OCI-LY1 (cell line): ENCODE results near the gene RALGPS2.
A peak's percentile ranks its signal among the peaks of the same experiment; 100 is the strongest.

ENCODE experiments used
- H2AFZ ChIP-seq: fragments of 200-600 bp; sonication (generic), shearing (Covaris generic); 2 replicates; pipeline ENCODE4 v1.6.0; 2014; ENCODE audit warnings: antibody characterized with exemption, mild to moderate bottlenecking, low read length
- H3F3A ChIP-seq: fragments of 200-600 bp; sonication (generic), shearing (Covaris generic); 2 replicates; pipeline ENCODE4 v1.6.0; 2014; ENCODE audit warnings: mild to moderate bottlenecking, antibody characterized with exemption, low read length, moderate library complexity; ENCODE audit not compliant: insufficient read depth
- H3K27ac ChIP-seq: fragments of 200-600 bp; sonication (generic); 2 replicates; pipeline ENCODE4 v1.5.1; 2014; ENCODE audit warnings: low read length, mixed run types, mild to moderate bottlenecking, low read depth; ENCODE audit not compliant: poor library complexity, severe bottlenecking
- H3K27me3 ChIP-seq: fragments of 200-600 bp; sonication (generic); 2 replicates; pipeline ENCODE4 v1.6.0; 2014; ENCODE audit warnings: antibody characterized with exemption, mild to moderate bottlenecking, low read length, moderate library complexity; ENCODE audit not compliant: insufficient read depth
- H3K36me3 ChIP-seq: fragments of 200-600 bp; sonication (generic); 2 replicates; pipeline ENCODE4 v1.6.1; 2014; ENCODE audit warnings: mild to moderate bottlenecking, antibody characterized with exemption, low read length, moderate library complexity, mixed read lengths; ENCODE audit not compliant: insufficient read depth
- H3K4me1 ChIP-seq: fragments of 200-600 bp; sonication (generic); 2 replicates; pipeline ENCODE4 v1.5.1; 2014; ENCODE audit warnings: mild to moderate bottlenecking, low read length, moderate library complexity; ENCODE audit not compliant: insufficient read depth, severe bottlenecking
- H3K4me2 ChIP-seq: fragments of 200-600 bp; sonication (generic), shearing (Covaris generic); 2 replicates; pipeline ENCODE4 v1.6.1; 2014; ENCODE audit warnings: low read length
- H3K4me3 ChIP-seq: fragments of 200-600 bp; sonication (generic); 2 replicates; pipeline ENCODE4 v1.5.1; 2014; ENCODE audit warnings: low read length, low read depth, mild to moderate bottlenecking, mixed read lengths; ENCODE audit not compliant: poor library complexity, severe bottlenecking
- H3K79me2 ChIP-seq: fragments of 200-600 bp; shearing (Covaris generic); 2 replicates; pipeline ENCODE4 v1.6.1; 2016; ENCODE audit warnings: mixed run types, low read length, mixed read lengths; ENCODE audit not compliant: insufficient read depth
- H3K9ac ChIP-seq: fragments of 200-600 bp; sonication (generic), shearing (Covaris generic); 2 replicates; pipeline ENCODE4 v1.6.1; 2014; ENCODE audit warnings: mild to moderate bottlenecking, low read length, mixed read lengths
- H3K9me2 ChIP-seq: fragments of 200-600 bp; sonication (generic), shearing (Covaris generic); 2 replicates; pipeline ENCODE4 v1.6.1; 2014; ENCODE audit warnings: low read depth, mild to moderate bottlenecking, low read length, mixed read lengths
- H3K9me3 ChIP-seq: fragments of 200-600 bp; shearing (Covaris generic); 2 replicates; pipeline ENCODE4 v1.6.1; 2014; ENCODE audit warnings: low read length, mixed read lengths
- H4K20me1 ChIP-seq: fragments of 200-600 bp; sonication (generic), shearing (Covaris generic); 2 replicates; pipeline ENCODE4 v1.6.0; 2016; ENCODE audit warnings: mild to moderate bottlenecking, low read length; ENCODE audit not compliant: insufficient read depth
- EZH2 ChIP-seq: fragments of 200-600 bp; sonication (generic), shearing (Covaris generic); IDR thresholded peaks from 2 replicates; pipeline ENCODE4 v1.8.0; 2017; ENCODE audit warnings: borderline replicate concordance, mixed run types, mild to moderate bottlenecking, antibody characterized with exemption, low read length, moderate library complexity, mixed read lengths
- TF ChIP-seq, protein P1 (sequence below): fragments of 200-600 bp; sonication (generic), shearing (Covaris generic); IDR thresholded peaks from 2 replicates; pipeline ENCODE4 v1.5.1; 2017; ENCODE audit warnings: mild to moderate bottlenecking, antibody characterized with exemption, low read length, moderate library complexity, mixed read lengths

The RALGPS2 gene

DNA sequence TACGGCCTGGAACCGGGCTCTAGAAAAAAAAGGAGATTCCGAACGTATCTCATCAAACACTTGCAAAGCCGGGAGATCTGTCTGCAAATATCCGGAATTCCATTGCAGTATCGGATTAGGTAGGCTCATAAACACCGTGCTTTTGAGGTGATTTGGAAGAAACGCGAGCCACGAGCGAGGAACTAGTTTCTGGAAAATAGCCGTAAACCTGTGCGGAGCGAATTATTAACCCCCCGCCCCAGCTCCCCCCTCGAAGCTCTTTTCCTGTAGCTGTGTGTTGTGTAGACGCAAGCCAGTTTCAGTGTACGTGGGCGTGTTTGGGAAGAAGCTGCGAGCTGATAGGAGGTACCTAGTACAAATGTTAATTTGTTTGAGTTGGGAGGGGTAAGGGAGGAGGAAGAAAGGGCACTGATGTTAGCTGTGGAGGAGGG is 1.1 kb downstream of the RALGPS2 start:
- Histone ChIP-seq H3K79me2 (peaks cover 55% of the 10 kb centered on the region), H3K9ac (peak overlapping the region; percentile 67)

DNA sequence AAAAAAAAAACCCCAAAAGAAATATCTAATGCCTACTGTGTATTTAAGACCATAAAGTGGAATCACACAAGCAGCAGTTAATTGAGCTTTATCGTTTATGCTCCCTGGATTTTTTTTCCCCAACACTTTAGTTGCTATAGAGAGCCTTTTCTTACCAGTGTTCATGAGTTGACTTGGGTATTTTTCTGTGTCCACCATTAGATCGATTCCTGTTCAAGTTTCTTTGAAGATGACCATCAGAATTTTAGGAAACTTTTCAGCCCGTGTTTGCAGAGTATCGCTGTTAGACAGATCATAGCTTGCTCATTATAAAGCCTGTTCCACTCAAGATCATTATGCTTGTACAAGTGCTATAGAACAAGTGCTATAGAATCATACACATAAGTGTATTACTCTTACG is 1.5 kb downstream of the RALGPS2 start:
- Histone ChIP-seq H3K27me3 (no peaks in the 10 kb centered on the region), H3F3A (no peaks in the 10 kb centered on the region), H2AFZ (no peak overlapping the region), H3K36me3 (peaks cover 58% of the 10 kb centered on the region), H3K9ac (peak overlapping the region; percentile 67), H3K9me3 (no peaks in the 10 kb centered on the region), H3K27ac (peak overlapping the region; percentile 92), H3K4me2 (peak overlapping the region; percentile 95), H3K4me1 (peaks cover 60% of the 10 kb centered on the region), H3K9me2 (no peaks in the 10 kb centered on the region), H4K20me1 (no peaks in the 10 kb centered on the region), H3K4me3 (peak overlapping the region; percentile 90), H3K79me2 (peaks cover 59% of the 10 kb centered on the region)
- TF ChIP-seq EZH2: no peak

More for the DNA sequence above, 1.1 kb downstream of the RALGPS2 start:
- H3K27ac ChIP-seq: peak overlapping the region; percentile 92
- no peaks in the 10 kb centered on the region for H3K9me3 ChIP-seq
- peaks cover 60% of the 10 kb centered on the region for H3K4me1 ChIP-seq
- peaks cover 54% of the 10 kb centered on the region for H3K36me3 ChIP-seq
- H3F3A ChIP-seq: no peaks in the 10 kb centered on the region
- H2AFZ ChIP-seq: no peak overlapping the region
- TF ChIP-seq, protein P1, sequence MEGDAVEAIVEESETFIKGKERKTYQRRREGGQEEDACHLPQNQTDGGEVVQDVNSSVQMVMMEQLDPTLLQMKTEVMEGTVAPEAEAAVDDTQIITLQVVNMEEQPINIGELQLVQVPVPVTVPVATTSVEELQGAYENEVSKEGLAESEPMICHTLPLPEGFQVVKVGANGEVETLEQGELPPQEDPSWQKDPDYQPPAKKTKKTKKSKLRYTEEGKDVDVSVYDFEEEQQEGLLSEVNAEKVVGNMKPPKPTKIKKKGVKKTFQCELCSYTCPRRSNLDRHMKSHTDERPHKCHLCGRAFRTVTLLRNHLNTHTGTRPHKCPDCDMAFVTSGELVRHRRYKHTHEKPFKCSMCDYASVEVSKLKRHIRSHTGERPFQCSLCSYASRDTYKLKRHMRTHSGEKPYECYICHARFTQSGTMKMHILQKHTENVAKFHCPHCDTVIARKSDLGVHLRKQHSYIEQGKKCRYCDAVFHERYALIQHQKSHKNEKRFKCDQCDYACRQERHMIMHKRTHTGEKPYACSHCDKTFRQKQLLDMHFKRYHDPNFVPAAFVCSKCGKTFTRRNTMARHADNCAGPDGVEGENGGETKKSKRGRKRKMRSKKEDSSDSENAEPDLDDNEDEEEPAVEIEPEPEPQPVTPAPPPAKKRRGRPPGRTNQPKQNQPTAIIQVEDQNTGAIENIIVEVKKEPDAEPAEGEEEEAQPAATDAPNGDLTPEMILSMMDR: no peak
- no peaks in the 10 kb centered on the region for H3K9me2 ChIP-seq
- H3K4me2 ChIP-seq: peak overlapping the region; percentile 95
- H4K20me1 ChIP-seq: no peaks in the 10 kb centered on the region
- H3K4me3 ChIP-seq: peak overlapping the region; percentile 90
- H3K27me3 ChIP-seq: no peaks in the 10 kb centered on the region

DNA sequence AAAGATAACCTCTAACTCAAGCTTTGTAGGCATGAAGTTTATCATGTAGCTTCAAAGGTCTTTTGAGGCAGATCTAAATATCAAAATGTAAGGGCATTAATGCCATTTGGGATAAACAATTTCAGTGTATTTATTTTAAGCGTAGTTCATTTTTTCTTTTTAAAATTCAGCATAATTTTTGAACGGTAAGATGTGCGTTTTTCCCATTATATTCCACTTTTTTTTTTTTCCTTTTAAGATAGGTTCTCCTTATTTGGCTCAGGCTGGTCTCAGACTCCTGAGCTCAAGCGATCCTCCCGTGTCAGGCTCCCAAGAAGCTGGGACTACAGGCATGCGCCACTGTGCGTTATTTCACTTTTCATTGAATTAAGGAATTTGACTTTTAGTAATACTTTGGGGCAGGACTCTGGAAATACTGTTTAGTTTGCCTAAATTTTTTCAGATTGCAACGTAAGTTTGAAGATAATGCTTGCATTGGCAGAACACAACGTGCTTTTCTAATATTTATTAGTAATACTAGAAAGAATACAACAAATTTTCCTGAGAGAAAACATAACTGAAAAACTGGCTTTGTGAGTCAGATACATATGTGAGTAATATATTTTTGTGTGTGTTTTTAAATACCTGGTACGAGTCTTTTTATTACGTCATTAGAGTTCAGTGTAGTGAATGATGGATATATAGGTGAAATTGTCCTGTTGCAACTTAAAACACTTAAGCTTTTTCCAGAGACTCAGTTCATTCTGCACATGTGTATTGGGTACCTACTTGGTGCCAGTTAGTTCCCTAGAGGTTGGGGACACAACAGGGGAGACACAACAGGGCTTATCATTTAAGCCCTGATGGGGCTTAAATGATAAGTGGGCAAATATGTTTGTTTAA is 2.2 kb downstream of the RALGPS2 start:
- peak overlapping the region; percentile 92 for H3K27ac ChIP-seq

More for the DNA sequence above, 2.2 kb downstream of the RALGPS2 start:
- Histone ChIP-seq H3K4me1 (peaks cover 55% of the 10 kb centered on the region), H3K79me2 (peaks cover 67% of the 10 kb centered on the region), H3K9ac (peak overlapping the region; percentile 67), H3K4me3 (peak overlapping the region; percentile 90), H3K9me2 (no peaks in the 10 kb centered on the region), H3K9me3 (0 out of 2 replicates have a peak, but pooled peaks cover 4% of the 10 kb centered on the region), H3F3A (no peaks in the 10 kb centered on the region), H4K20me1 (no peaks in the 10 kb centered on the region), H2AFZ (no peak overlapping the region), H3K36me3 (peaks cover 64% of the 10 kb centered on the region), H3K4me2 (peak overlapping the region; percentile 95), H3K27me3 (no peaks in the 10 kb centered on the region)
- TF ChIP-seq, protein P1: no peak
